Thymus (tissue), 11 donors: ENCODE measurements around the gene EIF2S2. TPM values are rescaled to one million over a fixed set of nuclear protein-coding genes. Genes with fewer than 3 reads are reported as not detected.
A peak's percentile ranks its signal among the peaks of the same experiment; 100 is the strongest.

Experiments used
- DNase-seq, 9 donors: peaks; one replicate each; pipeline ENCODE4 v3.0.0-alpha.2; 2013; ENCODE audit warnings: low spot score in 9 of 9, low read depth in 6 of 9, missing footprints in 1 of 9
- H3K27ac ChIP-seq, 2 donors: one replicate each; pipeline ENCODE4 v1.5.1; 2013; ENCODE audit warnings: control low read depth in 1 of 2, low read depth in 1 of 2, low read length in 1 of 2, mild to moderate bottlenecking in 1 of 2, moderate library complexity in 1 of 2
- H3K27me3 ChIP-seq, 2 donors: one replicate each; pipeline ENCODE4 v1.5.1; 2013; ENCODE audit warnings: low read length in 1 of 2; ENCODE audit not compliant: control insufficient read depth in 2 of 2, insufficient read depth in 1 of 2
- H3K36me3 ChIP-seq, 2 donors: one replicate each; pipeline ENCODE4 v1.5.1; 2013; ENCODE audit warnings: low read length in 1 of 2, mild to moderate bottlenecking in 1 of 2, moderate library complexity in 1 of 2; ENCODE audit not compliant: control insufficient read depth in 2 of 2, insufficient read depth in 2 of 2
- H3K4me1 ChIP-seq, 2 donors: one replicate each; pipeline ENCODE4 v1.5.1; 2013; ENCODE audit warnings: low read length in 2 of 2; ENCODE audit not compliant: control insufficient read depth in 2 of 2, insufficient read depth in 2 of 2
- H3K4me3 ChIP-seq, 2 donors: one replicate each; pipeline ENCODE4 v1.5.1; 2013; ENCODE audit warnings: low read length in 2 of 2, control low read depth in 1 of 2, mild to moderate bottlenecking in 1 of 2
- H3K9me3 ChIP-seq, 2 donors: one replicate each; pipeline ENCODE4 v1.5.1; 2013; ENCODE audit warnings: low read length in 1 of 2, mild to moderate bottlenecking in 1 of 2; ENCODE audit not compliant: control insufficient read depth in 2 of 2, insufficient read depth in 1 of 2
- WGBS: extraction: QIAGEN DNeasy Blood & Tissue Kit; methylation state at CpG from one replicate; pipeline ENCODE4 v1.1.7; 2013; 5-methylcytosine and 5-hydroxymethylcytosine counted together
- polyA plus RNA-seq: library from polyadenylated mRNA; stranded (reverse); fragments of 200-250 nt; gene quantifications from one replicate; pipeline ENCODE4 v1.2.3, GENCODE V29; 2013
- total RNA-seq: library from RNA; stranded (reverse); fragments of 120-200 nt; gene quantifications from one replicate; pipeline ENCODE4 v1.2.4, GENCODE V29; 2013
- donor health status: healthy.

EIF2S2 gene
- total and polyA plus RNA-seq, 2 donors: 48.4 to 78.1 TPM

DNA sequence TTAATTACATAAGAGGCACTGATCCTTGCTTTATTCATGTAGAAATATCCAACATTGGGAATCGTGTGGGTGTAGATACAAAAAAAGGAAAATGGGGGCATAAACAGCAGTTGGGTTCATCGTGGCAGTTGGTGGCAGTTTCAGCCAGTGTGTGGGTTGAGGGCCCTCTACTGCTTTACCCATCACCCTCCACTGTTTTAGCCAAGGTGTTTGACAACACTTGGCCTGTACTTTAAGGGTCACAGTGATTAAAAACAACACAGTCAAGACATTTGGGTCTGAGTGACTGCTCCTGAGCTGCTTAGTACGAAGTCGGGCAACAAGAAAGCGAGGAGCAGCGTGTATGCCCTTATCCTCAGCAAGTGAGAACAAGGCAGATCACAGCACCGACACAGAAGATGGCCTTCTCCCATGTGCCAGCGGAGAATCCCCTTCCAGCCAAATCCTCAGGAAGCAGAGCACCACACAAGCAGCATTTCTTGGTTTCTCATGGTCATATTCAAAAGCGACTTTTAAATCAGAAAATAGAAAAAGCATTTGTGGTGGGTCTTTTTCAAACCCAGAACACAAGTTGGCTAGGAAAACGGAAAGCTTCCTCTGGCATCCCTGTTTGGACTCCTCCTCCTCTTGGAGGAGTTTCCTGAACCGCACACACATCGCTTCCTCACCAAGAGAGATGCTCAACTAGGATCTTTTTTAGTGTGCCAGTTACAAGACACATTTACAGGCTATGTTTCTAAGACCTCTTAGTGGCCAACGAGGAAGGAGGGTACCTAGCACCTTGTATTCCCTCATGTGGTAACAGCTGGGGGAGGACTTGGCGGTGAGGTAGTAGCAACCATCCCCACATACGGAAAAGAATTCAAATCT, 23.5 kb downstream of the EIF2S2 start:
- WGBS: 96% methylated on average over 15 of the region's 15 CpGs
- DNase-seq: no peak
- peaks cover 0 to 2% of the 10 kb centered on the region in 2 donors for H3K4me1 ChIP-seq
- no peak overlapping the region for H3K27ac ChIP-seq
- peaks cover 70 to 91% of the 10 kb centered on the region in 2 donors for H3K36me3 ChIP-seq
- H3K9me3 ChIP-seq: no peaks in the 10 kb centered on the region
- no peaks in the 10 kb centered on the region for H3K27me3 ChIP-seq
- H3K4me3 ChIP-seq: no peak overlapping the region

DNA sequence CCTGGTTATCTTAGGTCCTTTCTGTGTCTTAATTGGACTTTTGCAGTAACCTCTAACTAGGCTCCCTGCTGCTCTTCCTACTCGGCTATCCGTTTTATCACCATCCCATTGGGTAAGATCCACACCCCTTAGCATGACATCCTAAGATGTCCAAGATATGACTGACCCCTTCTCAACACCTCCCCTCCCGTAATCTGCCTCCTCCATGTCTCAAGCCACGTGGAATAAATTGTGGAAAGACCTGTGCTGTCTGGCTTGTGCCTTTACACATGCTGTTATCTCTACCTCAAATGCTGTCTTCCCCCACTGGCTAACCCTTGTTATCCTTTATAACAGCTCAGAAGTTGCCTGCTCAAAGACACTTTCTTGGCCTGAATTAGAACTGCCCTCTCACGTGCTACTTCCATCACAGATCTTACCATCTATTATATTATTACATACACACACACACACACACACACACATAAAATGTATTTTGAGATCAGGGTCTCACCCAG, 26.5 kb downstream of the EIF2S2 start:
- no peak overlapping the region for H3K27ac ChIP-seq
- DNase-seq: no peak
- no peak overlapping the region for H3K4me3 ChIP-seq
- peaks cover 85 to 92% of the 10 kb centered on the region in 2 donors for H3K36me3 ChIP-seq
- H3K4me1 ChIP-seq: peaks cover 3% of the 10 kb centered on the region in 2 donors
- no peaks in the 10 kb centered on the region for H3K27me3 ChIP-seq
- 99% methylated on average over 5 of the region's 5 CpGs for WGBS
- H3K9me3 ChIP-seq: no peaks in the 10 kb centered on the region

DNA sequence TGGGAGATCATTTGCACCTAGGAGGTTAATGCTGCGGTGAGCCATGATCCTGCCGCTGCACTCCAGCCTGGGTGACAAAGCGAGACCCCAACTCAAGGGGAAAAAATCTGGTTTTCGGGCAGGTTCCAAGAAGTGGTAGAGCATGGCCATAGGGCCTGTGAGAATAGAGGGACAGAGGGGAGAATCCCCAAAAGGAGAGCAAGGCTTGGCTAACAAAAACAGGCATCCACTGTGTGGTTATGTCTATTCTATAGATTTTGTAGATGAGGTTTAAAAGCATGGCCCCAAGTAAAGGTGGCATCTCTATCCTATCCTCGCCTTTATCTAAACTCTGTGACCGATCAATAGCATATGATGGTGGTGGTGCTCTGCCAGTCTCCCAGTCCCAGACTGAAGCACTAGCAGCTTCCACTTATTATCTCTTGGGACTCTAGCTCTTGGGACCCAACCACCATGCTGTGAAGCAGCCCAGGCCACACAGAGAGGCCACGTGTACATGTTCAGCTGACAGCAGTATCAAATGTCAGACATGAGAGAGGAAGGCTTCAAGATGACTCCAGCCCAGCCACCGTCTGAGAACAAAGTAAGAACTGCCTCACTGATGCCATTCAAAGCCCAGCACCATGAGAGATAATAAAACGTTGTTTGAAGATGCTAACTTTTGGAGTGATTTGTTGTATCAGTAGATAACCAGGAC, 27.7 kb downstream of the EIF2S2 start:
- Histone ChIP-seq H3K4me1 (peaks cover 3% of the 10 kb centered on the region in 2 donors), H3K9me3 (no peaks in the 10 kb centered on the region), H3K27me3 (no peaks in the 10 kb centered on the region), H3K27ac (no peak overlapping the region), H3K4me3 (no peak overlapping the region), H3K36me3 (peaks cover 85 to 94% of the 10 kb centered on the region in 2 donors)
- DNase-seq: no peak
- WGBS: 97% methylated on average over 9 of the region's 9 CpGs

DNA sequence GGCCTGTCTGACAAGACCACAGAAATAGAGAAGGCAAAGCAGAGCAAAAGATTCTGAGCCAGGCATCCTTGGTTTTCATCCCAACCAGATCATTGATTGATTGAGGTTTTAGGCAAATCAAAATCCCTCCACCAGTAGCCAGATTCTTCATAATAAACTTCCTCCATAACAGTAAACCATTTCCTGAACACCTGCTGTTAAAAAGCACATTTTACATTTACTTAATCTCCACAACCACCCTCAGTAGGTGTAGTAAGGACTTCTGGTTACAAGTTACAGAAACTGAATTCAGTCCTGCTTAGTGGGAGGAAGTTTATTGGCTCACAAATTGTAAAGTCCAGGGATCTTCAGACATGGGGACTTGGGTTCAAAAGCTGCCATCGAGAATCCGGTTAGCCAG, 28.3 kb downstream of the EIF2S2 start:
- peaks cover 86 to 94% of the 10 kb centered on the region in 2 donors for H3K36me3 ChIP-seq
- H3K27me3 ChIP-seq: no peaks in the 10 kb centered on the region
- H3K4me3 ChIP-seq: no peak overlapping the region
- no peaks in the 10 kb centered on the region for H3K9me3 ChIP-seq
- peaks cover 3% of the 10 kb centered on the region in 2 donors for H3K4me1 ChIP-seq
- WGBS: 94% methylated on average over 2 of the region's 2 CpGs
- no peak for DNase-seq
- no peak overlapping the region for H3K27ac ChIP-seq

DNA sequence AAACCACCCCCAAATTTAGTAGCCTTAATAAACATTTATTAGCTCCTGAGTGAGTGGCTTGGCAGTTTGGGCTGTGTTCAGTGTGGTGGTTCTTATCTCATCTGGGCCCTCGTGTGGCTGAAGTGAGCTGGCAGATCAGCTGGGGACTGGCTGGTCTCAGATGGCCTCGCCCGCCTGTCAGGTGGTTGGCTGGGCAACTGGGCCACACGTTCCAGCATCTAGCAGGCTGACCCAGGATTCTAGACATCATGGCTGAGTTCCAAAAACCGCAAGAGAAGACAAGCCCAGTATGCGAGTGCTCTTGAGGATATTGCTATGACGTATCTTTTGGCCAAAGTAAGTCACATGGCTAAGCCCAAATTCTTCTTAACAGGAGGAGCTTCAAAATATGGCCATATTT, 28.9 kb downstream of the EIF2S2 start:
- Histone ChIP-seq H3K9me3 (no peaks in the 10 kb centered on the region), H3K4me3 (no peak overlapping the region), H3K27me3 (no peaks in the 10 kb centered on the region), H3K36me3 (peaks cover 86 to 94% of the 10 kb centered on the region in 2 donors), H3K4me1 (peaks cover 3% of the 10 kb centered on the region in 2 donors), H3K27ac (peak overlapping the region in 1 of 2 donors; percentile 20)
- peak in 1 of 9 donors; percentile 13 for DNase-seq
- WGBS: 87% methylated on average over 7 of the region's 7 CpGs

DNA sequence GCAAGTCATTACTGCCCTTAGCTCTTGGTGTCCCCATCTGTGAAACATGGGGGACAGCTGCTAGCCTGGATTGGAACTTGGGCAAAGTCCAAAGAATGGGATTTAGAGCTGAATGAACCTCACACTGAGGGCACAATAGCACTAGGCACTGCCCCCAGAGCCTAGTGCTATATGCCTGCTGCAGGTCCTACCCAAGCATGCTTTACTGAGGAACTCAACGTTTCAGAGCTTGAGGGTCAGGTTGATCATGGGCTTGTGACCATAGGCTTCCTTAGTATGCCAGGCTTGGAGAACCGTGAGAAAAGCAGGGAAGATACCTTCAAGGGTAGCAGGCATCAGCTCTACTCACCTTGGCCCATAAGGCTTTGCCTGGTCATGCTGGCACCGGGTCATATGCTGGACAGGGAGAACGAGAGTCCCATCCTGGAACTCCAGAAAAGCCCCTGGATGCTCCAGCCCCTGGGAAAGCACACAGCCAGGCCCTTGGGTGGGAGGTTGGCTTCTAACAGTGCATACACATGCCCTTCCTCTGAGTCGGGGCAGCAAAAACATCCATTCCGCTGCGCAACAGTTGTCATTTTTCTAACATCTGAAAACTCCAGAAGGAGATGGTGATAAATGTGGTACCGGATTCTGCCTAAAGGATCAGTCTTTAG, 29.7 kb downstream of the EIF2S2 start:
- H3K36me3 ChIP-seq: peaks cover 87 to 96% of the 10 kb centered on the region in 2 donors
- no peak for DNase-seq
- peaks cover 3% of the 10 kb centered on the region in 2 donors for H3K4me1 ChIP-seq
- WGBS: 98% methylated on average over 8 of the region's 8 CpGs
- peak overlapping the region in 1 of 2 donors; percentile 44 for H3K27ac ChIP-seq
- H3K27me3 ChIP-seq: no peaks in the 10 kb centered on the region
- H3K4me3 ChIP-seq: no peak overlapping the region
- no peaks in the 10 kb centered on the region for H3K9me3 ChIP-seq

DNA sequence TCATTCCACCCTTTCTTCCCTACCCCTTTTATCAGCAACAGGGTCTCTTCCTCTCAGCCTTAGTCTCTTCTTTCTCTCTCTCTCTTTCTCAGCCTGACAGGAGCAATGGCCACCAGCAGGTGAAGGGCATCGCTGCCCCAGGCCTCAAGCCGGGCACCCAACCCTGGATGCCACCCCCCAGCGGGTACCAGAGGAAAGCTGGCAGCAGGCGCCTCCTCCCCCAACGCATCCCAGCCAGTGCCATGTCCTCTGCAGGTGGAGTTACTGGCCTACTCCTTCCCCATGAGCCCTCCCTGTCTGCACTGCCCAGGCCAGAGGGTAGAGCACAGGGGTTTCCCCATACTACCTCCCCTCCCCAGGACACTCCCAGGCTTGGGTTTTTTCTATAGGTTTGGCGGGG, 32.2 kb downstream of the EIF2S2 start:
- no peak overlapping the region for H3K4me3 ChIP-seq
- H3K27me3 ChIP-seq: no peaks in the 10 kb centered on the region
- peaks cover 3% of the 10 kb centered on the region in 2 donors for H3K4me1 ChIP-seq
- H3K36me3 ChIP-seq: peaks cover 93 to 99% of the 10 kb centered on the region in 2 donors
- DNase-seq: no peak
- H3K27ac ChIP-seq: no peak overlapping the region
- 99% methylated on average over 6 of the region's 6 CpGs for WGBS
- H3K9me3 ChIP-seq: no peaks in the 10 kb centered on the region

DNA sequence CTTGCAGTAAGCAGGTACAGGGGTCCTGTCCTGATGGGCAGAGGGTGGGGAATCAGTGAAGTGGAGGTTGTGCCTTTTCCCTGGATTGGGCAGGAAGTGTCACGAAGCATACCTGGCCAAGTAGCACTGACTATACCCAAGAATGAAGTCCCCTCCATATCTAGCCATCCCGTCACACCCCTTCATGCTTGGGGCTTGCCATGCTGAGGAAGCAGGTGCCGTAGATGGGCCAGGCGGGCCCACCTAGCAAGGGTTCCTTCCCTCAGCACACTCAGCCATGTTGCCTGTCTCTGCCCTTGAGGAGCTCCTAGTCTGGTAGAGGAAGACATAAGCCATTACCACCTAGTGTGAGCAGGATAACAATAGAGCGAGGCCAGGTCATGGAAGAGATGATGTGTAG, 33.5 kb downstream of the EIF2S2 start:
- H3K27me3 ChIP-seq: no peaks in the 10 kb centered on the region
- 99% methylated on average over 5 of the region's 5 CpGs for WGBS
- H3K4me1 ChIP-seq: peaks cover 1 to 3% of the 10 kb centered on the region in 2 donors
- no peak overlapping the region for H3K27ac ChIP-seq
- no peak for DNase-seq
- H3K4me3 ChIP-seq: no peak overlapping the region
- no peaks in the 10 kb centered on the region for H3K9me3 ChIP-seq
- peaks cover 94 to 99% of the 10 kb centered on the region in 2 donors for H3K36me3 ChIP-seq
